A172 (cell line): ENCODE measurements around the gene APBA2. TPM values are rescaled to one million over a fixed set of nuclear protein-coding genes. Genes with fewer than 3 reads are reported as not detected.
A peak's percentile ranks its signal among the peaks of the same experiment; 100 is the strongest.
"Not testable (repeated sequence)": the region's sequence is repeated elsewhere in the genome, so short reads cannot be mapped to it uniquely, and the experiment has no call there.

Experiments
- DNase-seq: peaks from one replicate; pipeline ENCODE4 v3.0.0-alpha.2; 2015; ENCODE audit warnings: low spot score
- total RNA-seq: library from RNA; depleted of rRNA; stranded (reverse); fragments of >200 nt; shearing (Covaris generic); gene quantifications from 2 replicates; pipeline ENCODE4 v1.2.3, GENCODE V29; 2014

The APBA2 gene
- total RNA-seq, 1 experiment from 2014 or later = 34.8 TPM

DNA sequence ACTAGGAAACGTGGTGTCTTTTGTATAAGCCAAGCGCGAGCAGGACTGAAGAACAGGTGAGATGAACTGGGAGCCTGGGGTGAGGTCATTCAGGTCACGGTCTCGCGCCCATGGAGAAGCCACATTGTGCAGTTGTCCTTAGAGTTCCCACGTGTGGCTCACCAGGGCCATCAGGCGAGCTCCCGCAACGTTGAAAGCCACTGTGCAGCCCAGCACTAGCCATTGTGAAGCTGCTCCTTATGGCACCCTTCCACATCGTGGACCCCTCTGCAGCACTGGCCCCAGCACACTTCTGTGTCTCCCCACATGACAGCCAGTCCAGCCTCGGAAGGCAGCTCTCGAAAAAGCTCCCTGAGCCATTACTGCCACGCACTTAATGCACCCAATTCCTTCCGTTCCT lies 7.6 kb upstream of the APBA2 start:
- DNase-seq = no peak

DNA sequence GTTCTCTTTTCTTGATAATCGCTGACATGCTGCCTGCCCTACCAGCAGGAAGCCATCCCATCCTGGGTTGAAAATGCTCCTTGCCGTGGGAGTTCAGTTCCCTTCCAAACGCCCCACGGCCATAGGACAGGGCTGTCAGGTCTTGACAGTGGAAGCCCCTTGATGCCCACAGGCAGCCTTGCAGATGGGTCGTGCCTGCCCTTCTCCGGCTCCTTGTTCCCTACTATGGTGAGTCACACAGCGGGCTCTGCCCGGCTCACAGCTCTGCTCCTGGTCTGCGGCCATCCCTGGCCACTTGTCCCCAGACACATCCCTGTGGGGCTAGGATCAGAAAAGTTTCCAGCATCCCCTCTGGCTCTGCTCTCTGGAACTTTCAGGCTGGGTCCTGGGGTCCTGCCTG lies 6.2 kb upstream of the APBA2 start:
- DNase-seq = no peak

DNA sequence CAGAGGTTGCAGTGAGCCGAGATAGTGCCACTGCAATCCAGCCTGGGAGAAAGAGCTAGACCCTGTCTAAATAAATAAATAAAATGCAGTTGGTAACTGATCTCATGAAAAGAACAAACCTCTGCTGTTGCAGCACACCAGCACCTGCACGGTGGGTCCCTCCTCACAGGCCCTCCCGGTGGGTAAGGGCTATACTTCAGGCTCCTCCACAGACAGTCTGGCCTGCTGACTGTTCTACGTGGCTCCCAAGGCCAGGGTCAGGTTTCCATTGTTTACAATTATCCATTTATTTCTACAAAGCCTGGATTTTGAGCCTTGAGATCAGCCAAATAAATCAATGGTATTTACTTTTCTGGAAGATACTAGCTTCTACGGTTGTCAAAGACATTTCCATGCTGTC lies 5.1 kb upstream of the APBA2 start:
- DNase-seq = no peak

DNA sequence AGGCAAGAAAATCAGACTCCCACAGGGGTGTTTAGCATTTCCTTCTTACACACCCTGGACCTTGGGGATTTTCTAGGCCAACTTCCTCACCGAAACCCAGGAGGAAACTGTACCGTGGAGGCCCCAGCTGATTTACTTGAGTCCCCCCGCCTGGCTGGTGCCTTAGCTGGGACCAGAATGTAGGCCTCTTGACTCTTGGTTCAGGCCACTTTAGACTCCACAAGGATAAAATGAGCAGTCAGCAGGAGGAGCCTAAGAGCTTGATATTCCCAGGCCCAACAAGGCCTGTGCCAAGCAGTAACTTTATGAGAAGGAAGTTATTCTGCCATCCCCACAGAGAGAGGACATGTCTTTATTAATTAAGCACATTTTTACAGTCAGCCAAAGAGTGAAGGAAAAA lies 4.6 kb upstream of the APBA2 start:
- no peak for DNase-seq

DNA sequence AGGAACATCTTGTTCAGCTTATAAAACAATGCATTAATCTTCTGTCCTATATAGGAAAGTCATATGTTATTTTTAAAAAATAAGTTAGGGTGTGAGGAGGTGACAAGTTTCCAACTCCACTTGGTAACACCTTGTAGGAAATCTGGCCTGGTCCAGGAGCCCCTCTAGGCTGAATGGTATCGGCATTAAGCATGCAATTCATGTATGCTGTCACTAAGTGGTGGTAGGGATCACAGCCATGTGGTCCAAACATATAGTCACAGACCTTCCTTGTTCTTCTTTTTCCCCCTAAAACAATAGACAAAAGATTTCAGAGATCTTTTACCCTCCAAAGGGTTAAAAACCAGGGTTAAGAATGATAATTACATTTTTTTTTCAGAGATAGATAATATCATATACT lies 4.2 kb upstream of the APBA2 start:
- DNase-seq = no peak

DNA sequence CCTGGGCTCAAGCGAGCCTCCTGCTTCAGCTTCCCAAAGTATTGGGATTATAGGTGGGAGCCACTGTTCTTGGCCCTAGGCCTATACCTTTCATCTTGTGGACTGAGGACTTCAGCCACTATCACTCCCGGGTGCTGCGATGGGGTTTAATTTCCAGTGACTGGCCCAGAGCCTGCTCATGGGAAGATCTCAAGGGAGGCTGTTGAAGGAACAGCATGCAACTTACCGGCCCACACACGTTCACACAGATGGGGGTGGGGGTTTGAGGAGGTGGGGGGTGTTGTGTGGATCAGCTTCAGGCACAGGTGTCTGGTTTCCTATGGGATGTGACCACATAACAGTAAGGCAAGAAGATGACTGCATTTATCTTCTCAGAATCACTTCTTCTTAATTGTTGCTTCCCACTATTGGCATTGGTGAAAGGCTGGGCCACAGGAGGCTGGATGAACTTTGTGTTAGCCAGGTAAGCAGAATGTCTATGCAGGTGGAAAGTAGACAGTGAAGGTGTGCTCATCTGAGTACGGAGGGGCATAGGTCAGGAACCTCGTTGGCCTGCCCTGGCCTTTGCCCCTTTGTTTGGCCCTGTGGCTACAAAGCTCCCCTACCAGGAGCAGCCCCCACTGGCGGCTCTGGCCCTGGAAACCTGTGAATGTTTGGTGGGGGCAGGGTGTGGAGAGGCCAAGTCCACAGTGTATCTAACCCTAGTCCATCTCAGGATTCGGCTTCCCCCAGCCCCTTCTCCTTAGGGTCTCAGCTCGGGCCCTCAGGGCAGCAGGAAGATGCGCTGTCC lies 1.4 kb upstream of the APBA2 start:
- no peak for DNase-seq

DNA sequence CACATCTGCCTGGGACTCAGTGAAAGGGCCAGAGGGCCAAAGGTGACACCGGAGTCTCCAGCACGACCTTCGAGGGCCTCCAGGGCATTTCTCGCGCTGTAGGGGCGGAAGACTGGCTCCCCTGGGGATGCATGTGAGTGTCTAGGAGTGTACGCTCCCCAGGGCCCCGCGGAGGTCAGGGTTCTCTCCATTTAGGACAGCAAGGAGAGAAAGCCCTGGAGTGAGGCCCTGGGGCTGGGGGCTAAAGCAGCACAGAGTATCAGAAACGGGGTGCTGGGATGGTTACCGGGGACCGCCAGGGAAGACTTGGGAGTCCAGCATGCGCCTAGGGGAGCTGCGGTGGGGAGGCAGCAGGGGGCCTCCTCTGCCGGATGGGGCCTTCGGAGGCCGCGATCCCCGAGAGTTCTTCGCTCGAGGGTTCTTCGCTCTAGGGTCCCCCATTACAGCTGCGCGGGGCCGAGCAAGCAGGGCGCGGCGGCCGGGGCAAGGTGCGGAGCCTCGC lies 595 bp upstream of the APBA2 start:
- DNase-seq = no peak

DNA sequence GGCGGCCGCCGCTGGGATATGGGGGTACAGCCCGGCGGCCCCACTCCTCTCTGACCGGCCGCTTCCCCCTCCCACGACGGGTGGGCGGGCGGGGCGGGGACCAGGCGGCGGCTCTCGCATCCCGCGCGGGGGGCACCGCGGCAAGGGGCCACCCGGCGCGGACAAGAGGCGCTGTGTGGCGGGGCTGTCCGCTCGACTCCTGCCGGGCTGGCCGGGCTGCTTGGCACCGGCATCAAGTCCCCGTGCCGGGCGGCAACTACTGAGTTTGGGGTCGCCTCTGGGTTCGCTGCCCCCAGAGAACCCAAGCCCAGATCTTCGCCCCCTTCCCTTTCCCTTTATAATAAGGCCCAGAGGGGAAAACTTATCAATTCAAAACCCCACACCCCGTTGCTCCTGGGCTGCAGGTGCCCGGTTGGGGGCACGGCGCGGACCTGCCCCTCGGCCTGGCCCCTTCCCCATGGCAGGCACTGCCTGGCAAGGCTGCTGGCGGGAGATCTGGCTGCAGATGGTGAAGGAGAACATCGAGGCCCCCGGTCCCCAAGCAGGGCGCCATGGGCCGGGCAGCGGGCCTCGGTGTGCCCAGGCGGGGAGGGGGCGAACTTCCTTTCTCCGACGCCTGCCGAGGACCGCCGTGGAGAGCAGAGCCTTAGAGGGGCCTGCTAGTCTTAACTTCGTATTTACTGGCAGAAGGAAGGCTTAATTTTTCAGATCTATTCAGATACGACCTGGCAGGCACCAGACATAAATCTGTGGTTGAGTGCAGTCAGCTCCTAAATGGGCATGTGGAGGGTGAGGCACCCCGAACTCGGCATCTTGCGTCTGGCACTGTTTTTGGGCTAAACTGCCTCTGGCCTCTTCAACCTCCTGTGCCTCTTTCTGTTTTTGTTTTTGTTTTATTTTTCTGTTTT lies 911 bp downstream of the APBA2 start:
- no peak for DNase-seq

DNA sequence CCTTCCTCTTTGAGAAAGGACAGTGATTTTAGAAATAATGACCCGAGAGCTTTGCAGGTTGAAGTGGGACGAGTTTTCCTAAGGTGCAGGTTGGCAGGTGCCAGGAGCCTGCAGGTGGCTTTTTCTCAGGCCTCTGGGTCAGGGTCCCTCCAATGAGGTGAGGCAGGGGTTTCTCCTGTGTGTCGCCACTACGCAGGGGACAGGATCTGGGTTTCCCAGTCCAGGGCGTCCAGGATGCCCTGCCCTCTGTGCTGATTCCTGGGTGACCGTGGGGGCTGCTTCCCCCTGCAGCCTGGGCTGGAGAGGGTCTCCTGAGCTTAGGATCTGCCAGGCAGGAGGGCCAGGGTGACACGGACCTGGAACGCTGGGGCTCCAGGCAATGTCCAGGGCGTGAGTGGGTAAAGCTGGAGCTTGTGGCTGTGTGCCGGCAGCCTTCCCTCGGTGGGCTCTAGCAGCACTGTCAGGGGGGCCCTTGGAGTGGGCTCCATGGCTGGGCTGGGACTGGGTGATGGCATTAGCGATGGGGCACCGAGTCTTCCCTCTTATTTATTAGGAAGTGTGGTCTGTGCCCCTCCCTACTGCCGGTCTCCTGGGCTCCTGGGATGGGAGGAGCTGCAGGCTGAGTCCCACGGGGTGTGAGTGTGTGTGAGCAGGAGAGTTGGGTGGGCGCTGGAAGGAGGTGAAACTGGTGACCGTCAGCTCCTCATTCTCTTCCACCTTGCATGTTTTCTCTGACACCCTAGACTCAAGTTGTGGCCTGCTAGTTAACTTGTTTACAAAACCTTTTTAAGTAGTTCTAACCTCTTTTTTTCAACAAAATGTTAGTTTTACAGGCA lies 1.8 kb downstream of the APBA2 start:
- no peak for DNase-seq

DNA sequence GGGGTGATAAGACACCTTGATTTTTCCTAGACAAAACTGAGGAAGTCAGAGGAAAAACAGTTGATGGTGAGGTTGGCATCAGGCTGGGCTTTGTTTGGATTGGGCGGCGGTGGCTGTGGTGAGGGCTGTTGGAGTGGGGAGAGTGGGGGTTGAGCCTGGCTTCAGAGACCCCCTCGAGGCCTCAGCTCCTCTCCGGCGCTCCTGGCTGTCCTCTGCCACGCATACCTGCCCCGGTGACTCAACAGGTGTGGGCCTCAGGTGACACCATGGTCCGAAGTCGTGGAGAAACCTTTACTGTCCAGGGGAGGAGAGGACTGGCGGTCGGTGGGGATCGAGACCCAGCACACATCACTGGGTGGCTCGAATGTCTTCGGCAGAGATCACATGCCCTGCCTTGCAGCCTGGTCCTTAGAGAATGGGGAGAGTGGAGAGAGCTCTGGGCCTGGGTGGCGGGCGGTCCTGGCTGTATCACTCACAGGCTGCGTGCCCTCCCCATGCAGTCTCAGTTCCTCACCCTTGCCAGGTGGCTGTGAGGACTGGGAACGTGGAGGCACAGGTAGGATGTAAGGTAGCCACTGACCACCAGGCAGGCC lies 2.6 kb downstream of the APBA2 start:
- DNase-seq = no peak

DNA sequence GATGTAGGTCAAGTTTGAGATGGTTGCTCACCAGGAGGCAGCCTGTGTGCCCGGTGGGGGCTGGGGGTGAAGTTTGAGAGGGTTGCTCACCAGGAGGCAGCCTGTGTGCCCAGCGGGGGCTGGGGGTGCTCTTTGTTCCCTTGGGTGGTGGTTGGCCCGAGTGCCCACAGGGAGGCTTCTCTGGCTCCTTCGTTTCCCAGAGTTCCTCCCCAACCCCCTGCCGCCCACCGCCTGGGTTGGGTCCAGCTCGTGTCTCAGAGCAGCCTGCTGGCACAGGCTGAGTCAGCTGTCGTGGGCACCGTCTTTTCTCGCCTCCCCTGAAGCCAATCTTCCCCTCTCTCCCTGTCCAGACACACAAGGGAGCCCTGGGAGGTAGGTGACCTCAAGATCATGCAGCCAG lies 3.1 kb downstream of the APBA2 start:
- no peak for DNase-seq

DNA sequence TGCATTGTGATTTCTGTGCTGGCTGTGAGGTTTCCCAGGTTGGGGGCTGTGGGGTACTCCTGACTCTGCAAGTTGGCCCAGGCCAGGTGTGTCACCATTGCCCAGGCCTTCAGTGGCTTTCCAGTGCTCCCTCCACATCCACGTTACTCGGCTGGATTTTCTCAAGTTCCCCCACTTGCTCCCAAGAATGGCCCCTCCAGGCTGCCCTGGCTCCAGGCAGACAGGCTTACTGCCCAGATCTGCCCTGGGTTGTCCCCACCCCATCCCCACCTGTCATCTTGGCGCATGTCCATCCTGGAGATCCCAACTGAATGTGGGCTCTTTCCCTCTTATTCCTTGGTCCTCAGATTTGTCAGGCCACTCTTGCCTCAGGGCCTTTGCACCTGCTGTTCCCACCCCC lies 3.6 kb downstream of the APBA2 start:
- DNase-seq = no peak

DNA sequence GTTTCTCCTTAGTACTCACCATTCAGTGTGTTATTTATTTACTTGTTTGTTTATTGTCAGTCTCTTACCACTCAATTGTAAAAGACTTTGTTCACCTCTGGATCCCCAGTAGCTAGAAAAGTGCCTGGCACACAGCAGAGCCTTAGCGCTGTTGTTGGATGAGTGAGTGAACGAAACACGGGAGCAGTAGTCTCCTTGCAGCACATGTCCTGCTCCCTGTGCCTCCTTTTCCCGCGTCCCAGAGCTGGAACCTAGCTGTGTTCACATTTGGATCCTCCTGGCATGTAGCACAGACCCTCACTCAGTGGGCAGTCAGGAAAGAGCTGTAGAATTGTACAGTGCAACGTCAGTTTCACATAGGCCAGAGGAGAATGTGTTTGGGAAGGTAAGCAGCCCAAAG lies 4.1 kb downstream of the APBA2 start:
- not testable (repeated sequence) for DNase-seq

DNA sequence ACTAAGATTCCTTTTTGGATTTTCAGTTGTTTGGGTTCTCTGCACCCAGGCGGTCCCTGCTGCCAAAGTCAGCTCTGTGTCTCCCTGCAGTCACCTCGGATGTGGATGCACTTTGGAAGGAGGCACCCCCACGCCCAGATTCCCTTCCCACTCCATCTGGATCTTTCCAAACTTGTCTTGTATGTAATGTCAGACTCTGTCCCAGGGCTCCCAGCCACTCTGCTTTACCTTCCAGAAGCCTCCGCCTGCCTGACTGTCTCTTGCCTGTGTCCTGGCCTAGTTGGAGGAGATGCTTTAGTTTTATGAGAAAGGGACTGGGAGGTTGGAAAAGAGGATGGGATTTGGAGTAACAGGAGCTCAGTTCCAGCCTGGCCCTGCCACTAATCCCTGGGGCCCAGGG lies 4.5 kb downstream of the APBA2 start:
- not testable (repeated sequence) for DNase-seq

DNA sequence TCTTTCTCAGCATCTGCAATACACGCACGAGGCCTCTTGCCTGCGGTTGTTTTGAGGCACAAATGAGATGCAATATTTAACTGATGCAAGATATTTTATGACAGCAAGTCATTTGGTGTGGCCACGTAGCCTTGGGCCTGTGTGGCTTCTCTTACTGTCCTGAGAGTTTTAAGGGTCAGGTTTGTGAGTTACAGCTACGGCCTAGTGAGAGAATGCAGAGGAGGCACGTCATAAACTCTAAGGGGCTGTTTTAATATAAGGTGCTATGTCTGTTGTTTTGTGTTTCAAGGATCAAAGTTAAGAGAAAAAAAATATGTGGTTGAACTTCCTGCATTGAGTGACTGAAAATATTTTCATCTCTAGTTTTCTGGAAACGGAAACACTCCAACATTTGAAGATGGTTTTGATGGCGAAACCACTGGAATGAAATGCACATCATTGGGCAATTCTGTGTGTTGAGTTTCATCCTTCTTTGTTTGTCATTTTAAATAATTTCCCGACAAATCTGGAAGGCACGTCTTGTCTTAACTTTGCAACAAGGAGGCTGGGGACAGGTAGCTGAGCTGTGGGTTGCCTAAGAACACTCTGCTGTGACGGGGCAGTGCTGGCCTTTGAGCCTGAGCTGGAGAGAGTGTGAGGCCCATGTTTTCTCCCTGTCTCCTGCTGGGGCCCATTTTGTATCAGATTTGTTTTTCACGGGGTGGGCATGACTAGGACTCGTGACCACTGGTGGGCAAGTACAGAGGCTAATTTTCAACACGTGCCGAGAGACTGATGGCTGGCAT lies 5.1 kb downstream of the APBA2 start:
- DNase-seq = no peak

DNA sequence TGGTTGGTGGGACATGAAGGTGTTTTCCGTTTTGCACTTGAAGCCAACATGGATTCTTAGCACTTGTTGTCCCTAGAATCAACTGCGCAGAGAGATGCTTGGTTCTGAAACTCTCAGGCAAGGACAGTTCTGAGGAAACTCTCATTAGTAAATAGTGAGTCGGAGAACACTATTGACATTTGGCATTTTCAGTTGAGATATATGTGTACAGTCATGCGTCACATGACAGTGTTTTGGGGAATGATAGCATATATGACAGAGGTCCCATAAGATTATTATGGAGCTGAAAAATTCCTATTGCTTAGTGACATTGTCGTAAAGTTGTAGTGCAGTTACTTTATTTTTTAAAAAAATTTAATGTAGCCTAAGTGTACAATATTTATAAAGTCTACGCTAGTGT lies 5.8 kb downstream of the APBA2 start:
- no peak for DNase-seq

DNA sequence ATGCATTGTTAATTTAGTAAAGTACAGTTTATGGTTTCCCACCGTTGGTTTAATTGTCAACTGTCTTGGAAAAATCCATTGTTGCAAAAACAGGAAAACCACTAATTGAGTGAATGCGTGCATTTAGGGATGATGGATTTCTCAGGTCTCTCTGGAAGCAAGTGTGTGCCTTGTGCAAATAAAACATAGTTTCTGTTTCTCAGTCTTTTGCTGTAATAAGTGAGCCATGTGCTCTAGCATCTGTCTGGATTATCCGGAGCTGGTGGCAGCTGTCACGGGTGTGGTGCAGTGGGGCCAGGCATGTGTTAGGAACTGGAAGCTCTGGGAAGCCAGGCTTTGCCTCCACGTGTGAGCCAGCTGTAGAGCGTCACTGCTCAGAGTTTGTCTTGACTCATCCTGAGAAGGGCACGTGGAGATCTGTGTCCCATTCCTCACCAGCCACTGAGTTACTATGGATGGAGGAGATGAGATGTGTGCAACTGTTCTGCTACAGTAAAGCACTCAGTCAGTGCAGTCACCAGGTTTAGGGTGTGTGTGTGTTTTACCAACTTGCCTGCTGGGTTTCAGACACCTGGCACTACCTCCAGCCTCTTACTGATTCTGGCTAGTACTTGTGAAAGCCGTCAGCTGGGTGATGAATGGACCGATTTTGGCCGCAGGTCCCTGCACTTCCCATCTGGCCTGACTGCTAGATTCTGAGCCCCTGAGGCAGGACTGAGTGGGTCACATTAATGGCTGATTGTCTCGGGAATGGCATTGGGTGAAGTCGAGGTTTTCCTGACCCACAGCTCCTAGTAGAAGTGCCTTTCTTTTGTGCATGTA lies 7.2 kb downstream of the APBA2 start:
- DNase-seq = peak; percentile 45

DNA sequence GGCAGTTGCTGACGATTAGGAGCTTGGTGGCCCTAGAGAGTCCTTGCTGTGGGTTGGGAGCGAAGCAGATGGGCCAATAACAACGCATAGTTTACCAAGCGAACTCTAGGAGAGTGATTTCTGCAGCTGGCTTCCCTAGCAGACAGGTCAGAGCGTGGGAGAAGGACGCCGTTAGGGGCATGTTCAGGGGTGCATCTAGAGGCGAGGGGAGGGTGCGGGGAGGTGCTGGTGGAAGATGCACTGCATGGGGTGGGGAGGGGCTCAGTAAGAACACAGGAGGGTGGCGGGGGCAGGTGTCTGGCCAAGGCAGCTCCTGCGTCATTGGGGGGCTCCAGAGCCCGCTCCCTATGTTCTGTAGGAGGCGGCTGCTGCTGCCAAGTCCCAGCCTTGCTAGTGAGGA lies 8.9 kb downstream of the APBA2 start:
- DNase-seq = no peak

DNA sequence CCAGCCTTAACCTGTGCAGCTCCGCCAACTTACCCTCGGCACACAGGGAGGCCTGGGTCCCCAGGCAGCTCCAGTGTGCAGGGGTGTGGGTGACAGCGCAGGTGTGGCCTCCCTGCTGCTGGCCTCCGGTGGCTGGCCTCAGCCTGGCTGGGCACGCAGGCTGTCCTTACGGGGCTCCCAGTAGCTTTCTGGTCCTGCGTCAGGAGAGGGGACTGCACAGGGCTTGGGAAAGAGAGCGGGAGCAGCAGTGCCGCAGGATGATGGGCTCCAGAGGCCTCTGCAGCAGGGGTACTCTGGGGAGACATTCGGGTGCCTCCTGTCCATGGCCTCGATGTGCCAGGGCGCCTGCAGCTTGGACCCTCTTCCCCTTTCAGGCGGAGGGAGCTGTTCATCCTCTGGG lies 9.4 kb downstream of the APBA2 start:
- no peak for DNase-seq

DNA sequence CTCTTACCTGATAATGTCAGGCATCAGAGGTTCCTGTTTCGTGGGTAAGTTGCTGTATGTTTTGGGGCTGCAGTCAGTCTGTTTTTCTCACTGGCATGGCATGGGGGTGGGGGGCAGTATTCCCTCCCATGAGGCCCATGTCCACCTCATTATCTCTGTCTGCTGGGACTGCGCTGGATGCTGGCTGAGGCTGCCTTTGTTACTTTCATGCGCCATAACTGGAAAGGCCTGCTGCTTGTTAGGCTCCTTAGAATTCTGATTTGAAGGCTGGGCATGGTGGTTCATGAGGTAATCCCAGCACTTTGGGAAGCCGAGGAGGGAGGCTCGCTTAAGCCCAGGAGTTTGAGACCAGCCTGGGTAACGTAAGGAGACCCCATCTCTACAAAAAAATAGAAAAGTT lies 9.8 kb downstream of the APBA2 start:
- DNase-seq = no peak
